Calu3 (cell line): ENCODE results near the gene TSC22D3. TPM values are rescaled to one million over a fixed set of nuclear protein-coding genes. Genes with fewer than 3 reads are reported as not detected.
A peak's percentile ranks its signal among the peaks of the same experiment; 100 is the strongest.
"Not testable (repeated sequence)": the region's sequence is repeated elsewhere in the genome, so short reads cannot be mapped to it uniquely, and the experiment has no call there.

Experiments
- Bru-seq: library from RNA; stranded (reverse); fragments of 400-500 nt; gene quantifications from one replicate; lab custom pipeline; 2021; lab: Mats Ljungman, UMichigan
- BruChase-seq, 2 experiments: library from RNA; stranded (reverse); fragments of 400-500 nt; gene quantifications; one replicate each; lab custom pipeline; 2021; lab: Mats Ljungman, UMichigan
- BruUV-seq: library from RNA; stranded (reverse); fragments of 400-500 nt; replicated peaks from 2 replicates; lab custom pipeline; 2021; lab: Mats Ljungman, UMichigan
- CTCF ChIA-PET: fragments of 300-600 bp; sonication (Branson Sonifier 250); formaldehyde crosslinking; loops from one replicate; lab custom pipeline; 2022; ENCODE audit warnings: antibody characterized with exemption; lab: Charles Lee
- DNase-seq: peaks from one replicate; pipeline ENCODE4 v3.0.0; 2022
- H3K27ac Mint-ChIP-seq: one replicate; pipeline ENCODE4 v1.8.0; 2022; ENCODE audit warnings: mixed read lengths; ENCODE audit not compliant: unreplicated experiment
- H3K27me3 Mint-ChIP-seq: one replicate; pipeline ENCODE4 v1.8.0; 2022; ENCODE audit warnings: mixed read lengths; ENCODE audit not compliant: unreplicated experiment
- H3K36me3 Mint-ChIP-seq: one replicate; pipeline ENCODE4 v1.8.0; 2022; ENCODE audit warnings: mild to moderate bottlenecking, moderate library complexity, mixed read lengths; ENCODE audit not compliant: insufficient read depth, unreplicated experiment
- H3K4me1 Mint-ChIP-seq: one replicate; pipeline ENCODE4 v1.8.0; 2022; ENCODE audit warnings: mild to moderate bottlenecking, low read depth, mixed read lengths; ENCODE audit not compliant: unreplicated experiment
- H3K4me3 Mint-ChIP-seq: one replicate; pipeline ENCODE4 v1.8.0; 2022; ENCODE audit warnings: mild to moderate bottlenecking, low read depth, moderate library complexity, mixed read lengths; ENCODE audit not compliant: unreplicated experiment
- H3K9me3 Mint-ChIP-seq: one replicate; pipeline ENCODE4 v1.8.0; 2022; ENCODE audit warnings: low read depth, mixed read lengths; ENCODE audit not compliant: unreplicated experiment
- CTCF ChIP-seq: fragments of 200-600 bp; IDR thresholded peaks from one replicate; pipeline ENCODE4 v1.8.0; 2022; ENCODE audit warnings: antibody characterized with exemption; ENCODE audit not compliant: unreplicated experiment
- intact Hi-C: fragments of 100-400 bp; cut with micrococcal nuclease; formaldehyde crosslinking; loops from one replicate; pipeline ENCODE4 v1.10.0; 2022; ENCODE audit not compliant: unreplicated experiment
- long read RNA-seq: library from polyadenylated mRNA; stranded (forward); transcript quantifications from one replicate; pipeline ENCODE4 v2.0.0, GENCODE V29; 2022
- total RNA-seq: library from RNA; stranded (reverse); gene quantifications from 2 replicates; pipeline ENCODE4 v1.2.3, GENCODE V29; 2022

TSC22D3 gene
- total RNA-seq (35.1 and 48.3 TPM in 2 replicates), Bru-seq, nascent RNA (percentile 42 among the genes with signal in this experiment), BruChase-seq, experiment 1, labeled RNA remaining after a 6-hour chase (percentile 45 among the genes with signal in this experiment), BruChase-seq, experiment 2, labeled RNA remaining after a 2-hour chase (percentile 47 among the genes with signal in this experiment)
- long read RNA-seq, transcript TSC22D3-203 (3 exons, 2,266 nt): minor isoform, 8 of 49 reads
- long read RNA-seq, transcript TSC22D3-205 (3 exons, 1,812 nt): minor isoform, 5 of 49 reads
- long read RNA-seq, transcript TSC22D3-206 (3 exons, 2,027 nt): major isoform, 28 of 49 reads
- long read RNA-seq, partial matches to known transcripts: 0 of 49 reads
- long read RNA-seq, other reads (novel, unspliced or antisense): 5 of 49 reads

- Mint-ChIP-seq H3K4me3 (peak within 1 kb of the TSS; percentile 72), H3K4me1 (peaks cover 20% of the 10 kb centered on the region), H3K9me3 (no peaks in the 10 kb centered on the region), H3K27ac (peak within 1 kb of the TSS; percentile 42), H3K27me3 (no peaks in the 10 kb centered on the region), H3K36me3 (peaks cover 18% of the 10 kb centered on the region)
- BruUV-seq: no TSS peak
- CTCF ChIA-PET: interaction anchor here (0.7 to 3.7 kb wide), 12 partner anchors 9 to 301 kb away, joined by 3 to 51 read pairs (median 4); no protein-coding TSS in a partner anchor
- intact Hi-C loops: loop anchor here (2.0 to 5.0 kb wide), 5 partner anchors 44 to 234 kb away; no protein-coding TSS in a partner anchor
- peak; percentile 79 for DNase-seq
- TF ChIP-seq CTCF: no peak
Measured at GRCh38 chrX:107775734-107776511, at the start of gene TSC22D3. TSS of gene TSC22D3 (minus strand) at chrX:107775787. CDS start at chrX:107775419, 368 bp downstream.

DNA sequence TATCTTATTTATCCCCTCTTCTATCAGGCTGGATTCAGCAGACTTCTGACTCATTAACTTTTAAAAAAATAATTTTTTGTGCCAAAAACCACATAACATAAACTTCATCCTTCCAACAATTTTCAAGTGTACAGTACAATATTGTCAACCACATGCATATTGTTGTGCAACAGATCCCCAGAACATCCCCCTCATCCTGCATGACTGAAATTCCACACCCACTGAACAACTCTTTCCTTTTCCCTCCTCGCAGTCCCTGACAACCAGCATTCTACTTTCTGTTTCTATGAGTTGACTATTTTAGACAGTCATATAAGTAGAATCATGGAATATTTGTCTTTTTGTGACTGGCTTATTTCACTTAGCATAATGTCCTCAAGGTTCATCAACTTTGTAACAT lies 47.9 kb upstream of the TSC22D3 start:
- intact Hi-C loops: no loop called here
- no peaks in the 10 kb centered on the region for H3K27me3 Mint-ChIP-seq
- BruUV-seq: no TSS peak
- no peak overlapping the region for H3K27ac Mint-ChIP-seq
- no peak overlapping the region for H3K4me3 Mint-ChIP-seq
- peaks cover 30% of the 10 kb centered on the region for H3K4me1 Mint-ChIP-seq
- DNase-seq: no peak
- CTCF ChIA-PET: no interaction called here
- H3K36me3 Mint-ChIP-seq: peaks cover 14% of the 10 kb centered on the region
- peaks cover 4% of the 10 kb centered on the region for H3K9me3 Mint-ChIP-seq
- no peak for TF ChIP-seq CTCF

GRCh38 chrX:107823042-107823441 lies 47.5 kb upstream of the TSC22D3 start:
- no TSS peak for BruUV-seq
- H3K4me1 Mint-ChIP-seq: peaks cover 30% of the 10 kb centered on the region
- no peak for DNase-seq
- TF ChIP-seq CTCF: no peak
- peaks cover 14% of the 10 kb centered on the region for H3K36me3 Mint-ChIP-seq
- no peaks in the 10 kb centered on the region for H3K27me3 Mint-ChIP-seq
- intact Hi-C loops: no loop called here
- H3K9me3 Mint-ChIP-seq: peaks cover 4% of the 10 kb centered on the region
- CTCF ChIA-PET: no interaction called here
- H3K4me3 Mint-ChIP-seq: no peak overlapping the region
- no peak overlapping the region for H3K27ac Mint-ChIP-seq

DNA sequence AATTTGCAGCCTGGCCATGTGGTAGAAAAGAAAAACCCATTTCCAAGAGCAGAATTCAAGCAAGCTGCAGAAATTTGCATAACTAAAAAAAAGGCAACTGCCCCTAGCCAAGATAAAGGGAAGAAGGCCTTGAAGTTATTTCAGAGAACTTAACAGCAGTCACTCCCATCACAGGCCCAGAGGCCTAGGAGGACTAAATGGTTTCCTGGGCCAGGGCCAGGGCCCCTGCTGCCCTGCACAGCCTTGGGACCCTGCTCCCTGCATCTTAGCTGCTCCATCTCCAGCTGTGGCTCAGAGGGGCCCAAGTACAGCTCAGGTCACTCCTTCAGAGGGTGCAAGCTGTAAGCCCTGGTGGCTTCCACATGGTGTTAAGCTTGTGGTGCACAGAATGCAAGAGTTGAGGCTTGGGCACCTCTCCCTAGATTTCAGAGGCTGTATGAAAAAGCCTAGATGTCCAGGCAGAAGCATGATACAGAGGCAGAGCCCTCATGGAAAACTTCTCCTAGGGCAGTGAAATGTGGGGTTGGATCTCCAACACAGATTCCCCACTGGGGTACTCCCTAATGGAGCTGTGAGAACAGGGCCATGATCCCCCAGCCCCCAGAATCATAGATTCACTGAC lies 43.4 kb upstream of the TSC22D3 start:
- no peak overlapping the region for H3K4me3 Mint-ChIP-seq
- intact Hi-C loops: no loop called here
- H3K4me1 Mint-ChIP-seq: peaks cover 9% of the 10 kb centered on the region
- H3K9me3 Mint-ChIP-seq: peaks cover 4% of the 10 kb centered on the region
- H3K36me3 Mint-ChIP-seq: no peaks in the 10 kb centered on the region
- H3K27ac Mint-ChIP-seq: no peak overlapping the region
- CTCF ChIA-PET: no interaction called here
- H3K27me3 Mint-ChIP-seq: peaks cover under 1% of the 10 kb centered on the region
- no peak for DNase-seq
- no TSS peak for BruUV-seq
- no peak for TF ChIP-seq CTCF

- intact Hi-C loops, H3K27ac Mint-ChIP-seq, H3K36me3 Mint-ChIP-seq, H3K4me3 Mint-ChIP-seq, BruUV-seq, DNase-seq, H3K9me3 Mint-ChIP-seq, H3K4me1 Mint-ChIP-seq, CTCF ChIA-PET: not testable (repeated sequence)
- H3K27me3 Mint-ChIP-seq: peaks cover 27% of the 10 kb centered on the region
Measured at GRCh38 chrX:107810053-107810452, 34.5 kb upstream of the TSC22D3 start.
